ENCODE results near the gene HMX1.

The HMX1 gene

DNA sequence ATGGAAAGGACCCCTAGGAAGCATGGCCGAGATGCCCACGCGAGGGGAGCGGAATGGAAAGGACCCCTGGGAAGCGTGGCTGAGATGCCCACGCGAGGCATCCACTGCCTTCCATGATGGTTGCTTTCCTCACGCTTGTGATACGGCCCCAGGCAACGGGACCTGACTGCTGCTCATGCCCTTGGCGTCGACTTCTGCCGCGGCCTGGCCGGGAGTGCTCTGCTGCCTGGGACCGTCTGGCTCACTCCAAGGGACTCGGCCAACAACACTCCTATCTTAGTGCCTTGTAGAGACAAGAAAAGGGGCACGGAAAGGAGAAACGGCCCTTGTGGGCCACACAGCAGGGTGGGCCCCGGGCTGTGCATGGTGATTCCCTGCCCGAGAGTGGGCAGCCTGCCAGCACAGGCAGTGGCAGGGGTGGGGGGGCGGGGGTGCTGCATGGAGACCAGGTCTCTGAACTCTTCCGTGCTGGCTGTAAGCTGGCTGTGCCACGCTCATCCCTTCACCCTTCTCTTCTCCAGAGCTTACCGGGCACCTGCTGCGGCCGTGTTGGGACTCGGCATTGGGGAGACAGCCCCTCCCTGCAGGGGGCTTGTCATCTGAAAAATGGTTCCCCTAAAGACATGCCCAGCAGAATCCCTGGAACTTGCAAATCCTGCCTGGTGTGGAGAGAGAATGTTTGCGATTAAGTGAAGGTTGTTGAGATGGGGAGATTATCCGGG lies 38.6 kb upstream of the HMX1 start:
- DNase-seq (ENCODE audit: extremely low spot score) = no peak
- ChIA-PET CTCF (no interaction called here), POLR2A (no interaction called here)
- TF ChIP-seq, protein P1, sequence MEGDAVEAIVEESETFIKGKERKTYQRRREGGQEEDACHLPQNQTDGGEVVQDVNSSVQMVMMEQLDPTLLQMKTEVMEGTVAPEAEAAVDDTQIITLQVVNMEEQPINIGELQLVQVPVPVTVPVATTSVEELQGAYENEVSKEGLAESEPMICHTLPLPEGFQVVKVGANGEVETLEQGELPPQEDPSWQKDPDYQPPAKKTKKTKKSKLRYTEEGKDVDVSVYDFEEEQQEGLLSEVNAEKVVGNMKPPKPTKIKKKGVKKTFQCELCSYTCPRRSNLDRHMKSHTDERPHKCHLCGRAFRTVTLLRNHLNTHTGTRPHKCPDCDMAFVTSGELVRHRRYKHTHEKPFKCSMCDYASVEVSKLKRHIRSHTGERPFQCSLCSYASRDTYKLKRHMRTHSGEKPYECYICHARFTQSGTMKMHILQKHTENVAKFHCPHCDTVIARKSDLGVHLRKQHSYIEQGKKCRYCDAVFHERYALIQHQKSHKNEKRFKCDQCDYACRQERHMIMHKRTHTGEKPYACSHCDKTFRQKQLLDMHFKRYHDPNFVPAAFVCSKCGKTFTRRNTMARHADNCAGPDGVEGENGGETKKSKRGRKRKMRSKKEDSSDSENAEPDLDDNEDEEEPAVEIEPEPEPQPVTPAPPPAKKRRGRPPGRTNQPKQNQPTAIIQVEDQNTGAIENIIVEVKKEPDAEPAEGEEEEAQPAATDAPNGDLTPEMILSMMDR (IDR thresholded peaks at IDR 0.05; ENCODE audit: control extremely low read depth, extremely low read depth, low read depth, missing control alignments) = no peak

DNA sequence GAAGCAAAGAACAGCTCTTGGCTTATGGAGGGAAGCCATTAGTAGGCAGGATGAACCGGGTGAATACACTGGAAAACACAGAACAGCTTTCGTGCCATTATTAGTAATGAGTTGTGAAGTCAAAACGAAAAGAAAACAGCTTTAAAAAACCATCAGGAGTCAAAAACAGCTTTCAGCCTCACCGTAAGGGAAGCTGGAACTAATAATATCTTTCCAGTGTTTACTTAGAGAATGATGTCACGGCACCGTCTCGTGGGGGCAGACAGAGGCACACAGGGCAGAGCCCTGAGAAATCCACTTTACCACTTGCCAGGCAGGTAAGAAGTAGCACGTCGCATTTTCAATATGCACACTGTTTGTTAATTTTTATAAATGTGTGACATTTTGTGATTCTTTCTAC lies 37.9 kb upstream of the HMX1 start:
- POLR2A ChIA-PET = no interaction called here
- TF ChIP-seq, protein P1 (IDR thresholded peaks at IDR 0.05; ENCODE audit: control extremely low read depth, extremely low read depth, low read depth, missing control alignments) = no peak
- no peak for DNase-seq (ENCODE audit: extremely low spot score)
- CTCF ChIA-PET = interaction anchor here (1.7 kb wide), 1 partner anchor 8 kb away, joined by 11 read pairs; no protein-coding TSS in a partner anchor

DNA sequence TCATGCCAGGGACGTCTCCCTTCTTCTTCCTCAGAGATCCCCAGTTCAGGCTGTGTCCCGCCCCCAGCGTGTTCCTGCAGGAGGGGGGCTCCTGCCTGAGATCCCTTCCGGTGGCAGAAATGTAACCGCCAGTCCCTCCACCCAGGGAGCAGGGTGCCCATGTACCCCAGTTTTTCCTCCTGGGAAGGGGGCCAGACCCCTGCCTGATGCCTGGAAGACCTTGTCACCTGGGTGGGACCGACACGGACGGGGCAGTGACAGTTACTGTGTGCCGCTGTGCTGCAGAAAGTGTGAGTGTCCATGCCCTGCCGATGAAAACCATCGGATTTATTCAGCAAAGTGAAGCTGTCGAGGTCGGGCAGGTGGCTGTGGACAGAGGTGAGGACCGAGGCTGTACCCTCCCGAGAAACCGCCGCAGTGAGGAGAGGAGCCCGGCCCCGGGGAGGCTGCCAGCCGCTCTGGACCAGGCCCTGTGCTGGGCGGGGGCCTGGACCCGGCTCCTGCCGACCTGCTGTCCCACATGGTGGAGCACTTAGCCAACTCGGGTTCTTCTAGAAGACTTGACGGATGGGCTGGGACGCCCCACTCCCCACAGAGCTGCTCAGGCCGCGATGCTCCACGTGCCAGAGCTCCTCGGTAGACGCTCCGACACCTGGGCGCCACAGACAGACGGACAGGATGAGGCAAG lies 36.7 kb upstream of the HMX1 start:
- POLR2A ChIA-PET = no interaction called here
- TF ChIP-seq, protein P1 (IDR thresholded peaks at IDR 0.05; ENCODE audit: control extremely low read depth, extremely low read depth, low read depth, missing control alignments) = no peak
- no peak for DNase-seq (ENCODE audit: extremely low spot score)
- CTCF ChIA-PET = interaction anchor here (0.8 to 1.7 kb wide), 2 partner anchors 9 to 695 kb away, joined by 3 to 11 read pairs; no protein-coding TSS in a partner anchor

DNA sequence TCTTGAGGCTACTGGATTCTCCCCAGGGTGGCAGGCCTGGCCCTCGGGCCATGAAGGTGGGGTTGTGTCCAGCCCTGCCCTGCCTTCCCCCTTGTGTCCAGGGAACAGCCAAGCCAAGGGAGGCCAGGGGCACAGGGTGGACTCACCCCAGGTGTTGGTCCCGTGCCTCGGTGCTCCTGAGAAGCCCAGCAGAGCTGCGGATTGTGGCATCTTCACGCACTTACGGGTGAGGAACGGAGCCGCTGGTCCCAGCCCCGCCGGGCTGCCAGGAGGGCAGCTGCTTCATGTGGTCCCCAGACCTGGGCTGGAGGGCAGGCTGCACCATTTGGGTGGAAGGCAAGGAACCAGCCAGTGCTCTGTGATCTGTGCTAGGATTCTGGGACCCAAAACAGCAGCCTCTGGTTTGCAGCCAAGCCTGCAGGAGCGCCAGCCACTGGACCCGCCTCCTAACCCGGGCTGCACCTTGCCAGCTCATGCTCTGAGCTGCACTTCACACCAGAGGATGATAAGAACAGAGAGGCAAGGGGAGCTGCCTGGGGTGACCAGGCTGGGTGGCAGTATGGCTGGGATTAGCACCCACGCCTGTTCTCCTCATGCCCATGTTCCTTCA lies 36.1 kb upstream of the HMX1 start:
- POLR2A ChIA-PET = no interaction called here
- TF ChIP-seq, protein P1 (IDR thresholded peaks at IDR 0.05; ENCODE audit: control extremely low read depth, extremely low read depth, low read depth, missing control alignments) = no peak
- no peak for DNase-seq (ENCODE audit: extremely low spot score)
- CTCF ChIA-PET = interaction anchor here (0.8 kb wide), 1 partner anchor 694 kb away, joined by 3 read pairs; no protein-coding TSS in a partner anchor

DNA sequence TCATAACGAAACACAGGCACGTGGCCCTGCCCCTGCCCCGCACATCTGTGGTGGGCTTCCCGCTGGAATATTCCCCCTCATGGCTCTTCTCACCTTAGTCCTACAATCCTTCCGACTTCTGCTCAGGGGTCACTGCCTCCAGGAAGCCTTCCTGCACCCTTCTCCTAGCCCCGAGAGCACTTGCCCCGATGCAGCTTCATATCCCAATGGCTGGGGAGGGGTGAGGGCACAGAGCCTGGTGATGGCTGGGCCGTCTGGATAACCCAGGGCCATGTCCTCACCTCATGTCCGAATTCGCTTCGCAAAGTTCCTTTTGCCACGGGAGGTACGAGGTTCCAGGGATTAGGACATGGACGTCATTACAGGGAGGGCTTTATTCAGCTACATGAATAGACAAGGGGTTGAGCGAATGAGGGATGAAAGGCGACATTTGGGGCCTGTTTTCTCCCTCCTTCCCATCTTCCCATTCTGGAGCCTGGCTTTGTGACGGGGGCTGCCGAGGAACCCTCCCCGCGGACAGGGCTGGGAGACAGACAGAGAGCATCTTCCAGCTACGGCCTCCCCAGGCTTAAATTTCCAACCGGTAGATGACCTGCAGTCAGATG lies 35.5 kb upstream of the HMX1 start:
- TF ChIP-seq, protein P1 (IDR thresholded peaks at IDR 0.05; ENCODE audit: control extremely low read depth, extremely low read depth, low read depth, missing control alignments) = no peak
- POLR2A ChIA-PET = no interaction called here
- CTCF ChIA-PET = no interaction called here
- no peak for DNase-seq (ENCODE audit: extremely low spot score)

DNA sequence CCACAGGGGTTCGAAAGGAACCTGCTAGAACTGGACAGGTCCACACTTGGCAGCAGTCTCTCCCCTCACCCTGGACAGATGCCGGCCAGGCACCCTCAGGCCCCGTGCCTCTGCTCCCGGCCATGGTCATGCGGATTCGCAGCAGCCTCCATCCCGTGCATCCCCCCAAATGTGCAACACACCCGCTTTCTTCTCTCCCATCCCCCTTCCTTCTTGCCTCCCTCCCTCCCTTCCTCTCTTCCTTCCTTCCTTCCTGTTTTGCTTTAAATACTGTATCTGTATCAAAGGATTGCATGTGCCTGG lies 35.0 kb upstream of the HMX1 start:
- no peak for DNase-seq (ENCODE audit: extremely low spot score)
- CTCF ChIA-PET = no interaction called here
- POLR2A ChIA-PET = no interaction called here
- TF ChIP-seq, protein P1 (IDR thresholded peaks at IDR 0.05; ENCODE audit: control extremely low read depth, extremely low read depth, low read depth, missing control alignments) = no peak
